Measurements from ENCODE around the gene ERCC6L. TPM values are rescaled to one million over a fixed set of nuclear protein-coding genes. Genes with fewer than 3 reads are reported as not detected.
"Not testable (repeated sequence)": the region's sequence is repeated elsewhere in the genome, so short reads cannot be mapped to it uniquely, and the experiment has no call there.

ERCC6L gene
- total and polyA plus RNA-seq, 2 of the 4 experiments (the other 2 are of a cell fraction) = 2.3 to 5.4 TPM

- H3K27ac ChIP-seq (ENCODE audit: insufficient read depth, low read length); H3K4me2 ChIP-seq (ENCODE audit: low read depth, low read length); H3K36me3 ChIP-seq (ENCODE audit: control insufficient read depth, insufficient read depth, low read length); H2BK5ac ChIP-seq (ENCODE audit: low read depth, low read length, poor library complexity, severe bottlenecking); H4K8ac ChIP-seq (ENCODE audit: low read depth in 2 of 2, low read length in 2 of 2); H3K9me3 ChIP-seq (ENCODE audit: control insufficient read depth, insufficient read depth, low read length); in situ Hi-C loops (cut with MboI; ENCODE audit: low sequenced_read_pairs); BruUV-seq (replicated peaks); H3K9me1 ChIP-seq (ENCODE audit: insufficient read depth, low read length); dilution Hi-C loops (cut with HindIII; ENCODE audit: low sequenced_read_pairs, unreplicated experiment); H3K56ac ChIP-seq (ENCODE audit: extremely low read depth, insufficient read depth, low read length); H3K4me1 ChIP-seq (ENCODE audit: control insufficient read depth, insufficient read depth, low read length); H3K9ac ChIP-seq (ENCODE audit: low read depth, low read length); H4K20me1 ChIP-seq (ENCODE audit: insufficient read depth, low read length); POLR2A ChIA-PET (ENCODE audit: unreplicated experiment); DNase-seq; H4K91ac ChIP-seq (ENCODE audit: insufficient read depth, low read depth, low read length); H3K79me1 ChIP-seq (ENCODE audit: low read depth in 1 of 2, low read length in 2 of 2); H2BK120ac ChIP-seq (ENCODE audit: low read depth, low read length); intact Hi-C loops (cut with micrococcal nuclease); H3K4ac ChIP-seq (ENCODE audit: low read depth, low read length); ATAC-seq (ENCODE audit: low read depth); H4K5ac ChIP-seq (ENCODE audit: low read depth, low read length); H2AK5ac ChIP-seq (ENCODE audit: low read depth, low read length); H3K27me3 ChIP-seq (ENCODE audit: control insufficient read depth, insufficient read depth, low read length); H3K14ac ChIP-seq (replicated peaks; ENCODE audit: low read depth, low read length); H2AK9ac ChIP-seq (replicated peaks; ENCODE audit: low read depth, low read length, poor library complexity); H2BK20ac ChIP-seq (ENCODE audit: low read depth, low read length); H3K4me3 ChIP-seq (ENCODE audit: insufficient read depth, low read depth, low read length); CTCF ChIA-PET; H2AFZ ChIP-seq (replicated peaks; ENCODE audit: low read length, poor library complexity); H3K23ac ChIP-seq (ENCODE audit: low read depth, low read length); H3K18ac ChIP-seq (ENCODE audit: low read depth, low read length); H2BK15ac ChIP-seq (ENCODE audit: low read depth, low read length): not testable (repeated sequence)
- no CpG with 5 or more reads among the region's 3 CpGs for WGBS, 2 experiments (ENCODE audit: extremely low coverage in 2 of 2, insufficient read length in 1 of 2)
These were observed 18.5 kb downstream of the ERCC6L start for GRCh38 chrX:72220375-72220774.

All from IMR-90 (cell line).